Tibial nerve (tissue), 4 donors: ENCODE measurements around the gene CYBRD1.

Experiments used
- CTCF ChIP-seq, 5 experiments: fragments of 200-600 bp in 3 of 5; fragments of 450-650 bp in 2 of 5; sonication (generic) in 3 of 5; IDR thresholded peaks; one replicate each; pipeline ENCODE4 v1.5.1; 2016 to 2019; ENCODE audit warnings: antibody characterized with exemption in 5 of 5, mild to moderate bottlenecking in 3 of 5, moderate library complexity in 2 of 5
- EP300 ChIP-seq, 2 donors: sonication (generic); formaldehyde crosslinking; IDR thresholded peaks; one replicate each; pipeline ENCODE4 v1.6.1; 2017; ENCODE audit warnings: antibody characterized with exemption in 2 of 2, mild to moderate bottlenecking in 1 of 2
- POLR2A ChIP-seq, 2 donors: fragments of 450-650 bp; IDR thresholded peaks; one replicate each; pipeline ENCODE4 v1.6.1; 2017; ENCODE audit warnings: antibody characterized with exemption in 2 of 2, mild to moderate bottlenecking in 2 of 2, moderate library complexity in 2 of 2

DNA sequence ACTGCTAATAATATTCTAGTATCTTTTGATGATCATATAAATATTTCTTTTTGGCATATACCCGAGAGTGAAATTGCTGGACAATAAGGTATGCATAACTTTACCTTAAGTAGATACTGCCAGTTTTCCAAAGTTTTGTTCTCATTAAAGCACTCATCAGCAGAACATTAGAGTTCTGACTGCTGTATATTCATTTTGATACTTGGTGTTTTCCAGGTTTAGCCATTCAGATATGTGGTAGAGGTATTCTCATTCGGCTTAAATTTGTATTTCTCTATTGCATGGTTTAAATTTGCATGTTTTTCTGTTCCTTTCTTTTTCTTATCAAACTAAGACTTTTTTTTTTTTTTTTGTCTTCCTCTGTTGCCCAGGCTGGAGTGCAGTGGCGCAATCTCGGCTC lies 18.2 kb downstream of the CYBRD1 start:
- TF ChIP-seq CTCF (IDR thresholded peaks at IDR 0.05) (no peak), POLR2A (IDR thresholded peaks at IDR 0.05) (no peak), EP300 (IDR thresholded peaks at IDR 0.05) (no peak)
